HepG2 (cell line): Measurements from ENCODE around the gene AGAP3. TPM values are rescaled to one million over a fixed set of nuclear protein-coding genes. Genes with fewer than 3 reads are reported as not detected.

Source experiments
- BHLHE40 ChIP-seq: IDR thresholded peaks from 2 replicates; pipeline ENCODE4 v1.6.1; 2011; ENCODE audit warnings: low read length, improper control_type of control experiment
- DBP ChIP-seq: sonication (generic); formaldehyde crosslinking; IDR thresholded peaks from 2 replicates; pipeline ENCODE4 v1.4.0; 2020; ENCODE audit warnings: missing genetic modification reagents; ENCODE audit errors: not compliant biosample characterization
- FOSL2 ChIP-seq: sonication (generic); formaldehyde crosslinking; IDR thresholded peaks from 2 replicates; pipeline ENCODE4 v1.4.0; 2020; ENCODE audit warnings: missing genetic modification reagents
- GATAD1 ChIP-seq: IDR thresholded peaks from 2 replicates; pipeline ENCODE4 v1.6.1; 2016; ENCODE audit warnings: missing genetic modification reagents, missing compliant biosample characterization
- GMEB1 ChIP-seq: sonication (generic); formaldehyde crosslinking; IDR thresholded peaks from 2 replicates; pipeline ENCODE4 v1.5.1; 2020; ENCODE audit warnings: missing genetic modification reagents, mild to moderate bottlenecking, borderline replicate concordance
- HDAC2 ChIP-seq: sonication (generic); formaldehyde crosslinking; IDR thresholded peaks from 2 replicates; pipeline ENCODE4 v1.4.0; 2020; ENCODE audit warnings: missing genetic modification reagents
- HOXD1 ChIP-seq: sonication (generic); formaldehyde crosslinking; IDR thresholded peaks from 2 replicates; pipeline ENCODE4 v1.5.0; 2020; ENCODE audit warnings: missing genetic modification reagents
- LCORL ChIP-seq, 2 experiments: fragments of 450-650 bp in 1 of 2; sonication (generic) in 1 of 2; formaldehyde crosslinking in 1 of 2; IDR thresholded peaks; 2 replicates each; pipeline versions ENCODE4 v1.5.0 to v1.6.1; 2017 to 2020; ENCODE audit warnings: antibody characterized with exemption in 1 of 2, missing genetic modification reagents in 1 of 2
- MYC ChIP-seq: sonication (generic); formaldehyde crosslinking; IDR thresholded peaks from 2 replicates; pipeline ENCODE4 v1.9.0; 2021; ENCODE audit warnings: missing genetic modification reagents, borderline replicate concordance
- PHF5A ChIP-seq: IDR thresholded peaks from one replicate; pipeline ENCODE4 v1.6.1; 2018; ENCODE audit warnings: low read depth, missing genetic modification reagents; ENCODE audit not compliant: unreplicated experiment
- RXRB ChIP-seq: IDR thresholded peaks from 2 replicates; pipeline ENCODE4 v1.6.1; 2016; ENCODE audit warnings: borderline replicate concordance, missing genetic modification reagents, missing compliant biosample characterization
- SRY ChIP-seq: sonication (generic); formaldehyde crosslinking; IDR thresholded peaks from 2 replicates; pipeline ENCODE4 v1.8.0; 2022; ENCODE audit warnings: mild to moderate bottlenecking, missing genetic modification reagents
- STAG1 ChIP-seq: sonication (generic); formaldehyde crosslinking; IDR thresholded peaks from 2 replicates; pipeline ENCODE4 v1.4.0; 2020; ENCODE audit warnings: missing genetic modification reagents
- TAF15 ChIP-seq: fragments of 200-400 bp; formaldehyde crosslinking; IDR thresholded peaks from one replicate; pipeline ENCODE4 v1.6.1; 2018; ENCODE audit warnings: mild to moderate bottlenecking, low read depth, low read length; ENCODE audit not compliant: poor library complexity, severe bottlenecking
- TOPORS ChIP-seq: sonication (generic); formaldehyde crosslinking; IDR thresholded peaks from 2 replicates; pipeline ENCODE4 v1.8.0; 2023; ENCODE audit warnings: mild to moderate bottlenecking, missing genetic modification reagents
- ZNF225 ChIP-seq: sonication (generic); formaldehyde crosslinking; IDR thresholded peaks from 2 replicates; pipeline ENCODE4 v1.4.0; 2020; ENCODE audit warnings: mild to moderate bottlenecking, missing genetic modification reagents
- ZNF441 ChIP-seq: sonication (generic); formaldehyde crosslinking; IDR thresholded peaks from 2 replicates; pipeline ENCODE4 v1.7.0; 2021; ENCODE audit warnings: missing genetic modification reagents, borderline replicate concordance
- ZNF513 ChIP-seq: sonication (generic); formaldehyde crosslinking; conservative IDR thresholded peaks from 2 replicates; pipeline ENCODE4 v1.5.0; 2020; ENCODE audit warnings: missing genetic modification reagents
- ZNF7 ChIP-seq: IDR thresholded peaks from 2 replicates; pipeline ENCODE4 v1.6.1; 2016; ENCODE audit warnings: missing biosample characterization, missing genetic modification reagents
- ZNF768 ChIP-seq: sonication (generic); formaldehyde crosslinking; IDR thresholded peaks from 2 replicates; pipeline ENCODE4 v1.4.0; 2020; ENCODE audit warnings: missing genetic modification reagents
- polyA plus RNA-seq, 8 experiments: library from polyadenylated mRNA; depleted of rRNA in 3 of 8; stranded (reverse) in 7 of 8; unstranded in 1 of 8; fragments of >200 nt; fragmentation: Illumina TruSeq in 4 of 8; extraction: Trizol in 4 of 8; gene quantifications; 2 replicates each; pipeline versions ENCODE4 v1.2.1 to v1.2.3, GENCODE V29; 2011 to 2016; ENCODE audit warnings: low read depth in 4 of 8, missing spikeins in 1 of 8, mixed read lengths in 1 of 8; ENCODE audit not compliant: insufficient read depth in 1 of 8
- total RNA-seq, 5 experiments: library from RNA; depleted of rRNA; stranded (reverse); fragments of >200 nt; fragmentation: Illumina TruSeq; extraction: Trizol; gene quantifications; 2 replicates each; pipeline ENCODE4 v1.2.3, GENCODE V29; 2016; ENCODE audit warnings: low read depth in 1 of 5
- TF ChIP-seq, protein P1 (sequence below): sonication (generic); formaldehyde crosslinking; IDR thresholded peaks from 2 replicates; pipeline ENCODE4 v1.4.0; 2020; ENCODE audit warnings: missing genetic modification reagents
- TF ChIP-seq, protein P2 (sequence below): sonication (generic); formaldehyde crosslinking; IDR thresholded peaks from 2 replicates; pipeline ENCODE4 v1.4.0; 2020; ENCODE audit warnings: missing genetic modification reagents

Gene AGAP3
- total and polyA plus RNA-seq, 2 of the 13 experiments (the other 11 are each of a cell fraction or from before 2014, with no cell fraction given): 31.3 to 61.4 TPM

DNA sequence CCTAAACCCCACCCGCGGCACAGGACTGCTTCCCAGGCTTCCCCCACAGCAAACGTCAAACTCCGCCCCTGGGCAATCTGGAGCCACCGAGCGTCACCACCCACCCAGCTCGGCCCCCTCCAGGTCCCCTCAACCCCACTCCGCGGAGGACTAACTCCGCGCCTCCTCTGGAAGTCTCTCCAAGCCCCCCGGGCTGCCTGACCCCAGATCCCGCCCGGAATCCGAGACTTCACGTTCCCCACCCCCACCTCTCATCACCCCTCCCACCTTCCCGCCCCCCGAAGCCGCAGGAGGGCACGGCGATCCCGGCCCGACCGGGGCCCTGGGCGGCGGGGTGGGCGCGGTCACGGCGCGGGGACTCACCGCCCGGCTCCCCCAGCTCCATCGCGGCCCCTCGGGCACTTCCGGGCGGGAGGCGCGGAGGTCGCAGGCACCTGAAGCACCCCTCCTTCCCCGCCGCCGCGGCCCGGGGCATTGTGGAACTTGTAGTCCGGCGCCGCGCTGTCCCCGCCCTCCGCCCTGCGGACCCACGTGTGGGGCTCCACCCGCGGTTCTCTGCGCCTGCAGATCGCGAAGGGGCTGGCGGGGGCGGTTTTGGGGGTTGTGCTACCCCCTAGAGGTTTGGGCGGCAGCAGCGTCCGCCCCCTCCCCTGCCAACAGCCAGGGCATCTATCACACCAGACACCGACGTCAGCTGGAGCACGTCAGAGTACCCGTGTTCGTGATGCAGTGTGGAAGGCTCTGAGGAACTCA lies 3.0 kb upstream of the AGAP3 start, which contains the start of gene TMUB1 (continued):
- TF ChIP-seq HDAC2 (CRISPR knock-in tag) (no peak), GMEB1 (CRISPR knock-in tag) (peak; percentile 87), BHLHE40 (no peak), SRY (CRISPR knock-in tag) (no peak), TAF15 (peak; percentile 53), ZNF441 (no peak), ZNF513 (CRISPR knock-in tag) (no peak), ZNF7 (no peak), DBP (peak; percentile 34), ZNF768 (CRISPR knock-in tag) (no peak), GATAD1 (CRISPR knock-in tag) (peak; percentile 64), HOXD1 (peak; percentile 49; the same call in 1 of the 2 replicates), LCORL (IDR thresholded peaks at IDR 0.05) (no peak), LCORL (CRISPR knock-in tag; IDR thresholded peaks at IDR 0.05) (no peak), FOSL2 (no peak), STAG1 (peak; percentile 8; the same call in 1 of the 2 replicates), TOPORS (CRISPR knock-in tag) (no peak), PHF5A (CRISPR knock-in tag) (no peak), MYC (CRISPR knock-in tag) (peak; percentile 83), RXRB (CRISPR knock-in tag) (no peak), ZNF225 (no peak)
- TF ChIP-seq, protein P1, sequence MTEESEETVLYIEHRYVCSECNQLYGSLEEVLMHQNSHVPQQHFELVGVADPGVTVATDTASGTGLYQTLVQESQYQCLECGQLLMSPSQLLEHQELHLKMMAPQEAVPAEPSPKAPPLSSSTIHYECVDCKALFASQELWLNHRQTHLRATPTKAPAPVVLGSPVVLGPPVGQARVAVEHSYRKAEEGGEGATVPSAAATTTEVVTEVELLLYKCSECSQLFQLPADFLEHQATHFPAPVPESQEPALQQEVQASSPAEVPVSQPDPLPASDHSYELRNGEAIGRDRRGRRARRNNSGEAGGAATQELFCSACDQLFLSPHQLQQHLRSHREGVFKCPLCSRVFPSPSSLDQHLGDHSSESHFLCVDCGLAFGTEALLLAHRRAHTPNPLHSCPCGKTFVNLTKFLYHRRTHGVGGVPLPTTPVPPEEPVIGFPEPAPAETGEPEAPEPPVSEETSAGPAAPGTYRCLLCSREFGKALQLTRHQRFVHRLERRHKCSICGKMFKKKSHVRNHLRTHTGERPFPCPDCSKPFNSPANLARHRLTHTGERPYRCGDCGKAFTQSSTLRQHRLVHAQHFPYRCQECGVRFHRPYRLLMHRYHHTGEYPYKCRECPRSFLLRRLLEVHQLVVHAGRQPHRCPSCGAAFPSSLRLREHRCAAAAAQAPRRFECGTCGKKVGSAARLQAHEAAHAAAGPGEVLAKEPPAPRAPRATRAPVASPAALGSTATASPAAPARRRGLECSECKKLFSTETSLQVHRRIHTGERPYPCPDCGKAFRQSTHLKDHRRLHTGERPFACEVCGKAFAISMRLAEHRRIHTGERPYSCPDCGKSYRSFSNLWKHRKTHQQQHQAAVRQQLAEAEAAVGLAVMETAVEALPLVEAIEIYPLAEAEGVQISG: peak; percentile 90
- TF ChIP-seq, protein P2, sequence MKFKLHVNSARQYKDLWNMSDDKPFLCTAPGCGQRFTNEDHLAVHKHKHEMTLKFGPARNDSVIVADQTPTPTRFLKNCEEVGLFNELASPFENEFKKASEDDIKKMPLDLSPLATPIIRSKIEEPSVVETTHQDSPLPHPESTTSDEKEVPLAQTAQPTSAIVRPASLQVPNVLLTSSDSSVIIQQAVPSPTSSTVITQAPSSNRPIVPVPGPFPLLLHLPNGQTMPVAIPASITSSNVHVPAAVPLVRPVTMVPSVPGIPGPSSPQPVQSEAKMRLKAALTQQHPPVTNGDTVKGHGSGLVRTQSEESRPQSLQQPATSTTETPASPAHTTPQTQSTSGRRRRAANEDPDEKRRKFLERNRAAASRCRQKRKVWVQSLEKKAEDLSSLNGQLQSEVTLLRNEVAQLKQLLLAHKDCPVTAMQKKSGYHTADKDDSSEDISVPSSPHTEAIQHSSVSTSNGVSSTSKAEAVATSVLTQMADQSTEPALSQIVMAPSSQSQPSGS: no peak
